Measurements from ENCODE around the gene KIF5A. TPM values are rescaled to one million over a fixed set of nuclear protein-coding genes. Genes with fewer than 3 reads are reported as not detected.

KIF5A gene
- total RNA-seq, 4 donors from 2014 or later, result 0.15 to 0.22 (median 0.19) TPM; not detected in 1

- H3K27me3 ChIP-seq, result peaks cover 12 to 100% (median 28%) of the 10 kb centered on the region in 4 donors
- no peak for DNase-seq
Observed at GRCh38 chr12:57628280-57629191, 78.7 kb downstream of the KIF5A start.

GRCh38 chr12:57629897-57630471, 80.1 kb downstream of the KIF5A start:
- Histone ChIP-seq H3K27me3 (peaks cover 12 to 93% (median 28%) of the 10 kb centered on the region in 4 donors), H3K4me1 (peaks cover 17 to 33% (median 19%) of the 10 kb centered on the region in 3 donors), H3K9me3 (no peaks in the 10 kb centered on the region), H3K36me3 (no peaks in the 10 kb centered on the region), H3K27ac (no peak overlapping the region), H3K4me3 (no peak overlapping the region)
- no peak for DNase-seq
- intact Hi-C loops (cut with DNase I), result no loop called here
- no peak for TF ChIP-seq CTCF (IDR thresholded peaks at IDR 0.05)
- TF ChIP-seq POLR2A (IDR thresholded peaks at IDR 0.05), result no peak
- 80 to 89% methylated on average over 3 to 5 of the region's 5 CpGs for WGBS, 2 donors

More at GRCh38 chr12:57628280-57629191, 78.7 kb downstream of the KIF5A start:
- 60 to 74% methylated on average over 22 to 28 of the region's 29 CpGs for whole genome bisulfite sequencing, 2 donors
- H3K27ac ChIP-seq, result no peak overlapping the region
- no peaks in the 10 kb centered on the region for H3K9me3 ChIP-seq
- intact Hi-C loops (cut with DNase I), result no loop called here
- no peak overlapping the region for H3K4me3 ChIP-seq
- H3K36me3 ChIP-seq, result no peaks in the 10 kb centered on the region
- TF ChIP-seq CTCF (IDR thresholded peaks at IDR 0.05), result no peak
- no peak for TF ChIP-seq POLR2A (IDR thresholded peaks at IDR 0.05)
- H3K4me1 ChIP-seq, result peaks cover 17 to 32% (median 18%) of the 10 kb centered on the region in 3 donors

- Histone ChIP-seq H3K27ac (no peak overlapping the region), H3K4me3 (no peak overlapping the region), H3K4me1 (peaks cover 17 to 33% (median 19%) of the 10 kb centered on the region in 3 donors), H3K9me3 (no peaks in the 10 kb centered on the region), H3K27me3 (peaks cover 12 to 93% (median 28%) of the 10 kb centered on the region in 4 donors), H3K36me3 (no peaks in the 10 kb centered on the region)
- 63 to 100% methylated on average over 1 to 3 of the region's 6 CpGs for WGBS, 2 donors
- no peak for DNase-seq
- intact Hi-C loops (cut with DNase I), result no loop called here
- TF ChIP-seq POLR2A (IDR thresholded peaks at IDR 0.05) (no peak), CTCF (IDR thresholded peaks at IDR 0.05) (no peak)
Observed at GRCh38 chr12:57630891-57631433, 81.1 kb downstream of the KIF5A start.

- intact Hi-C loops (cut with DNase I), result no loop called here
- peaks cover 12 to 93% (median 25%) of the 10 kb centered on the region in 4 donors for H3K27me3 ChIP-seq
- peak overlapping the region in 1 of 4 donors; percentile 28 for H3K27ac ChIP-seq
- peaks cover 17 to 33% (median 19%) of the 10 kb centered on the region in 3 donors for H3K4me1 ChIP-seq
- TF ChIP-seq CTCF (IDR thresholded peaks at IDR 0.05) (no peak), POLR2A (IDR thresholded peaks at IDR 0.05) (no peak)
- no peaks in the 10 kb centered on the region for H3K9me3 ChIP-seq
- no peaks in the 10 kb centered on the region for H3K36me3 ChIP-seq
- no peak for DNase-seq
- peak overlapping the region in 3 of 4 donors; percentile 49 to 70 (median 55) for H3K4me3 ChIP-seq
- 60% methylated on average over 1 of the region's 26 CpGs; no CpG with 5 or more reads in 1 of the 2 donors for WGBS, 2 donors
Observed at GRCh38 chr12:57631566-57632072, 81.8 kb downstream of the KIF5A start.
